HCT116 (cell line): ENCODE measurements around the gene PIPOX. TPM values are rescaled to one million over a fixed set of nuclear protein-coding genes. Genes with fewer than 3 reads are reported as not detected.

Experiments
- ATAC-seq: fragments of 200-7000 bp; cut with Tn5 transposase; 2 replicates; pipeline ENCODE4 v1.9.1; 2020; ENCODE audit warnings: mild to moderate bottlenecking, moderate library complexity
- BruUV-seq: library from RNA; stranded (reverse); fragments of 400-500 nt; replicated peaks from 2 replicates; lab custom pipeline; 2021; lab: Mats Ljungman, UMichigan
- CTCF ChIA-PET: fragments of 300-600 bp; sonication (Branson Sonifier 250); formaldehyde crosslinking; loops from one replicate; lab custom pipeline; 2021; ENCODE audit warnings: antibody characterized with exemption; lab: Charles Lee
- POLR2A ChIA-PET: fragments of 300-600, 350-600 bp; sonication (Branson Sonifier 250); formaldehyde crosslinking; loops from one replicate; lab custom pipeline; 2021; ENCODE audit warnings: antibody characterized with exemption; lab: Charles Lee
- RAD21 ChIA-PET, 2 experiments: fragments of 300-600 bp; sonication (Branson Sonifier 250); formaldehyde crosslinking; loops; one replicate each; lab custom pipeline; 2023; ENCODE audit warnings: low total read pairs in 2 of 2; ENCODE audit not compliant: uncharacterized antibody in 2 of 2, unreplicated experiment in 2 of 2, low non-redundant PET in 1 of 2; lab: Charles Lee
- DNase-seq: peaks from one replicate; pipeline ENCODE4 v3.0.0-alpha.2; 2010; ENCODE audit warnings: low read depth, low spot score
- H2AFZ ChIP-seq: fragments of 200-600 bp; shearing (Covaris generic), sonication (generic); 2 replicates; pipeline ENCODE4 v1.6.1; 2017; ENCODE audit warnings: low read depth, mixed run types, mixed read lengths, antibody characterized with exemption, low read length; ENCODE audit not compliant: poor library complexity, severe bottlenecking
- H3K27ac ChIP-seq: 2 replicates; pipeline ENCODE4 v1.5.1; 2012; ENCODE audit warnings: low read depth, low read length
- H3K27me3 ChIP-seq: fragments of 200-600 bp; sonication (generic); 2 replicates; pipeline ENCODE4 v1.6.1; 2016; ENCODE audit warnings: mixed run types, low read length, mixed read lengths; ENCODE audit not compliant: insufficient read depth
- H3K36me3 ChIP-seq, 2 experiments: fragments of 200-500 bp in 1 of 2; fragments of 200-600 bp in 1 of 2; sonication (Bioruptor generic) in 1 of 2; sonication (generic) in 1 of 2; 2 replicates each; pipeline versions ENCODE4 v1.5.1 to v1.6.1; 2014 to 2016; ENCODE audit warnings: low read length in 2 of 2, inconsistent platforms in 1 of 2, mixed read lengths in 1 of 2, mixed run types in 1 of 2; ENCODE audit not compliant: insufficient read depth in 2 of 2, control insufficient read depth in 1 of 2
- H3K4me1 ChIP-seq, 2 experiments: fragments of 200-600 bp in 1 of 2; sonication (generic) in 1 of 2; 2 replicates each; pipeline versions ENCODE4 v1.5.1 to v1.6.1; 2012 to 2017; ENCODE audit warnings: low read length in 2 of 2, inconsistent platforms in 1 of 2, mild to moderate bottlenecking in 1 of 2, mixed read lengths in 1 of 2, mixed run types in 1 of 2, moderate library complexity in 1 of 2; ENCODE audit not compliant: insufficient read depth in 2 of 2, control insufficient read depth in 1 of 2
- H3K4me2 ChIP-seq: fragments of 200-600 bp; sonication (generic); 2 replicates; pipeline ENCODE4 v1.6.1; 2017; ENCODE audit warnings: mixed run types, low read length, mixed read lengths
- H3K4me3 ChIP-seq, 2 experiments: fragments of 200-600 bp in 1 of 2; sonication (generic) in 1 of 2; replicated peaks in 1 of 2; 2 replicates each; pipeline ENCODE4 v1.5.1; 2011 to 2016; ENCODE audit warnings: low read length in 2 of 2, control low read depth in 1 of 2, low read depth in 1 of 2, mild to moderate bottlenecking in 1 of 2, mixed read lengths in 1 of 2, mixed run types in 1 of 2
- H3K79me2 ChIP-seq: fragments of 200-600 bp; sonication (generic); 2 replicates; pipeline ENCODE4 v1.6.1; 2017; ENCODE audit warnings: mild to moderate bottlenecking, mixed run types, low read length, moderate library complexity, mixed read lengths; ENCODE audit not compliant: insufficient read depth
- H3K9ac ChIP-seq: fragments of 200-600 bp; sonication (generic); 2 replicates; pipeline ENCODE4 v1.6.1; 2016; ENCODE audit warnings: low read length, mixed read lengths
- H3K9me2 ChIP-seq: fragments of 200-600 bp; sonication (generic), shearing (Covaris generic); 2 replicates; pipeline ENCODE4 v1.6.1; 2017; ENCODE audit warnings: mixed run types, mild to moderate bottlenecking, moderate library complexity; ENCODE audit not compliant: insufficient read depth
- H3K9me3 ChIP-seq, 2 experiments: fragments of 200-500 bp in 1 of 2; fragments of 200-600 bp in 1 of 2; sonication (Bioruptor generic) in 1 of 2; sonication (generic) in 1 of 2; 2 replicates each; pipeline ENCODE4 v1.6.1; 2014 to 2017; ENCODE audit warnings: low read length in 2 of 2, mixed read lengths in 2 of 2, inconsistent platforms in 1 of 2, low read depth in 1 of 2, mild to moderate bottlenecking in 1 of 2, mixed run types in 1 of 2, moderate library complexity in 1 of 2; ENCODE audit not compliant: control insufficient read depth in 1 of 2, insufficient read depth in 1 of 2
- H4K20me1 ChIP-seq: fragments of 200-600 bp; sonication (generic), shearing (Covaris generic); 2 replicates; pipeline ENCODE4 v1.6.1; 2017; ENCODE audit warnings: mixed run types, mild to moderate bottlenecking, moderate library complexity; ENCODE audit not compliant: insufficient read depth
- ATF3 ChIP-seq: IDR thresholded peaks from 2 replicates; pipeline ENCODE4 v1.6.1; 2012
- CEBPB ChIP-seq: IDR thresholded peaks from 2 replicates; pipeline ENCODE4 v1.6.1; 2012; ENCODE audit warnings: low read depth
- ELF1 ChIP-seq: IDR thresholded peaks from 2 replicates; pipeline ENCODE4 v1.6.1; 2012; ENCODE audit warnings: low read depth, borderline replicate concordance
- EZH2 ChIP-seq: fragments of 200-600 bp; sonication (generic); IDR thresholded peaks from 2 replicates; pipeline ENCODE4 v1.6.1; 2017; ENCODE audit warnings: antibody characterized with exemption, mixed run types
- FOSL1 ChIP-seq: IDR thresholded peaks from 2 replicates; pipeline ENCODE4 v1.6.1; 2012; ENCODE audit warnings: low read depth
- POLR2A ChIP-seq: IDR thresholded peaks from 2 replicates; pipeline ENCODE4 v1.7.0; 2011; ENCODE audit warnings: borderline replicate concordance; ENCODE audit not compliant: insufficient read depth, insufficient read length; ENCODE audit errors: extremely low read depth
- POLR2AphosphoS5 ChIP-seq: IDR thresholded peaks from 2 replicates; pipeline ENCODE4 v1.6.1; 2011; ENCODE audit warnings: mild to moderate bottlenecking, low read depth, low read length, moderate library complexity
- RAD21 ChIP-seq: IDR thresholded peaks from 2 replicates; pipeline ENCODE4 v1.6.1; 2012; ENCODE audit warnings: low read depth, mild to moderate bottlenecking
- SIN3A ChIP-seq: IDR thresholded peaks from 2 replicates; pipeline ENCODE4 v1.6.1; 2012; ENCODE audit warnings: low read depth
- TCF7L2 ChIP-seq: IDR thresholded peaks from 2 replicates; pipeline ENCODE4 v1.7.0; 2011; ENCODE audit warnings: borderline replicate concordance, inconsistent platforms; ENCODE audit not compliant: insufficient read depth, insufficient read length; ENCODE audit errors: extremely low read depth
- ZBTB33 ChIP-seq: IDR thresholded peaks from 2 replicates; pipeline ENCODE4 v1.6.1; 2011; ENCODE audit warnings: mild to moderate bottlenecking, low read length, moderate library complexity; ENCODE audit not compliant: insufficient replicate concordance; ENCODE audit errors: extremely low read depth
- ZFX ChIP-seq: fragments of 450-650 bp; IDR thresholded peaks from 2 replicates; pipeline ENCODE4 v1.6.1; 2017
- intact Hi-C: fragments of 100-400 bp; cut with micrococcal nuclease; formaldehyde crosslinking; loops from 2 replicates; pipeline ENCODE4 v1.10.0; 2022
- total RNA-seq: library from RNA; stranded (reverse); gene quantifications from one replicate; pipeline ENCODE4 v1.2.1, GENCODE V29; 2021; ENCODE audit not compliant: unreplicated experiment
- TF ChIP-seq, protein P1 (sequence below): IDR thresholded peaks from 2 replicates; pipeline ENCODE4 v1.6.1; 2012

PIPOX gene
- total RNA-seq, 1 experiment from 2014 or later, result 1.8 TPM

GRCh38 chr17:29016345-29017210 is 26.4 kb upstream of the PIPOX start:
- Histone ChIP-seq H3K9me3 (no peaks in the 10 kb centered on the region), H3K9me2 (no peaks in the 10 kb centered on the region), H3K27me3 (peaks cover 51% of the 10 kb centered on the region), H3K27ac (no peak overlapping the region)
- intact Hi-C loops, result no loop called here
- TF ChIP-seq ZFX (no peak), EZH2 (no peak), SIN3A (no peak), POLR2A (no peak), ZBTB33 (no peak), TCF7L2 (no peak), ELF1 (no peak), RAD21 (no peak), FOSL1 (no peak), ATF3 (no peak), CEBPB (no peak), POLR2AphosphoS5 (no peak)
- TF ChIP-seq, protein P1, sequence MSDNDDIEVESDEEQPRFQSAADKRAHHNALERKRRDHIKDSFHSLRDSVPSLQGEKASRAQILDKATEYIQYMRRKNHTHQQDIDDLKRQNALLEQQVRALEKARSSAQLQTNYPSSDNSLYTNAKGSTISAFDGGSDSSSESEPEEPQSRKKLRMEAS, result no peak
- TF ChIP-seq, all 23 proteins: peak for 0
- H3K79me2 ChIP-seq, result no peaks in the 10 kb centered on the region
- ChIA-PET POLR2A (no interaction called here), CTCF (no interaction called here), RAD21 (no interaction called here)
- ATAC-seq (no peak), DNase-seq (no peak)
- H3K4me2 ChIP-seq, result no peak overlapping the region
- H3K36me3 ChIP-seq, result no peaks in the 10 kb centered on the region
- BruUV-seq, result no TSS peak
- no peak overlapping the region for H2AFZ ChIP-seq
- no peak overlapping the region for H3K4me3 ChIP-seq
- H3K9ac ChIP-seq, result no peak overlapping the region
- H3K4me1 ChIP-seq, result peaks cover 0 to under 1% of the 10 kb centered on the region in 2 experiments; a peak in 2 of 4 replicates
- H4K20me1 ChIP-seq, result no peaks in the 10 kb centered on the region
